Ovary (tissue), 3 donors: ENCODE measurements around the gene NDUFA3.

Experiments
- POLR2A ChIP-seq: fragments of 450-650 bp; IDR thresholded peaks from one replicate; pipeline ENCODE4 v1.6.1; 2017; ENCODE audit warnings: antibody characterized with exemption, mild to moderate bottlenecking, moderate library complexity
- TF ChIP-seq, protein P1 (sequence below), 3 donors: fragments of 450-650 bp in 2 of 3; fragments of 200-600 bp in 1 of 3; IDR thresholded peaks; one replicate each; pipeline versions ENCODE4 v1.5.1 to v1.8.0; 2016 to 2022; ENCODE audit warnings: antibody characterized with exemption in 3 of 3, mild to moderate bottlenecking in 1 of 3
- donor health status: DM: no; HTN: no; CAD: no.

DNA sequence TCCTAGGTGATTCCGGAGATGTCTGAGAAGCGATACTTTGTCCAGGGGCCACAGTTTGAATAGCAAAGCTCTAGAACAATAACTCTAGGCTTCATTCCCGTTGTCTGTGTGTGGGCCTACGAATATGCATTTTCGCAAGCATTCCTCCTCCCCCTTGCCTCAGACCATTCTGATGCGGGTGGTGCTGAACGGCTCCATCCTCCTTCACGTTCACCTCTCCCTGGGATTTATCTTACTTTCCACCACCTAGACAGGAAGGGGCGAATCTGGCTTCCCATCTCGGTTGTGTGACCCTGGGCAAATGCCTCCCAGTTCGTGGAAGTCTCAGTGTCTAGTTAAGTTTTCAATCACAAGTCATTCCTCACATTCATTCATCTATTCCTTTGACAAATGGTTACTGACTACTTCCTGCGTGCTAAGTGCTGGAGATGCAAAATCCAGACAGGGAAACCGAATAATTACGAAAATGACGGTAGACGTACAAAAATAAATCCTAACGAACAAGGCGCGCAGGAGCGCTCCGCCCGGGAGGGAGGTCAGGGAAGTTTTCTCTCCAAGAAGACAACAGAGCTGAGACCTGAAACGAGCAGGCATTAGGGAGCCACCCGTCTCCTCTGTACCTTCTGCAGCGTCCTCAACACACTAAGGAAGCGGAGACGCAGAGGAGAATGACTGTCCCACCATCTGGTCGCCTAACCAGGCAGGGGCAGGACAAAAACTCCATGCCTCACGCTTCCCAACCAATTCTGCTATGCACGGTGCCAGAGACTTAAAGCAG is 33.6 kb downstream of the NDUFA3 start:
- TF ChIP-seq, protein P1, sequence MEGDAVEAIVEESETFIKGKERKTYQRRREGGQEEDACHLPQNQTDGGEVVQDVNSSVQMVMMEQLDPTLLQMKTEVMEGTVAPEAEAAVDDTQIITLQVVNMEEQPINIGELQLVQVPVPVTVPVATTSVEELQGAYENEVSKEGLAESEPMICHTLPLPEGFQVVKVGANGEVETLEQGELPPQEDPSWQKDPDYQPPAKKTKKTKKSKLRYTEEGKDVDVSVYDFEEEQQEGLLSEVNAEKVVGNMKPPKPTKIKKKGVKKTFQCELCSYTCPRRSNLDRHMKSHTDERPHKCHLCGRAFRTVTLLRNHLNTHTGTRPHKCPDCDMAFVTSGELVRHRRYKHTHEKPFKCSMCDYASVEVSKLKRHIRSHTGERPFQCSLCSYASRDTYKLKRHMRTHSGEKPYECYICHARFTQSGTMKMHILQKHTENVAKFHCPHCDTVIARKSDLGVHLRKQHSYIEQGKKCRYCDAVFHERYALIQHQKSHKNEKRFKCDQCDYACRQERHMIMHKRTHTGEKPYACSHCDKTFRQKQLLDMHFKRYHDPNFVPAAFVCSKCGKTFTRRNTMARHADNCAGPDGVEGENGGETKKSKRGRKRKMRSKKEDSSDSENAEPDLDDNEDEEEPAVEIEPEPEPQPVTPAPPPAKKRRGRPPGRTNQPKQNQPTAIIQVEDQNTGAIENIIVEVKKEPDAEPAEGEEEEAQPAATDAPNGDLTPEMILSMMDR (IDR thresholded peaks at IDR 0.05), result no peak
- TF ChIP-seq POLR2A, result no peak
